Measurements from ENCODE around the gene NUS1. TPM values are rescaled to one million over a fixed set of nuclear protein-coding genes. Genes with fewer than 3 reads are reported as not detected.
"Not testable (repeated sequence)": the region's sequence is repeated elsewhere in the genome, so short reads cannot be mapped to it uniquely, and the experiment has no call there.

The NUS1 gene
- total RNA-seq, 4 donors from 2014 or later, result 6.8 to 12.9 (median 10.2) TPM

- intact Hi-C loops (cut with DNase I; ENCODE audit: low total_unique reads), result no loop called here
These were observed 2.4 kb downstream of the NUS1 start for GRCh38 chr6:117677553-117678141.

GRCh38 chr6:117681162-117681741, 6.0 kb downstream of the NUS1 start:
- 52 to 85% methylated on average over 3 of the region's 3 CpGs for WGBS, 2 donors

More at GRCh38 chr6:117677553-117678141, 2.4 kb downstream of the NUS1 start:
- DNase-seq (ENCODE audit: low spot score in 2 of 2), result no peak
- H3K4me3 ChIP-seq (ENCODE audit: low read depth, poor library complexity, severe bottlenecking), result no peak overlapping the region
- WGBS, 2 donors, result 43% methylated on average over 5 of the region's 5 CpGs
- TF ChIP-seq CTCF (IDR thresholded peaks at IDR 0.05), result no peak
- no peak for TF ChIP-seq POLR2A (IDR thresholded peaks at IDR 0.05)

GRCh38 chr6:117684749-117685148, 9.5 kb downstream of the NUS1 start:
- no peak overlapping the region for H3K4me3 ChIP-seq (ENCODE audit: low read depth, poor library complexity, severe bottlenecking)
- TF ChIP-seq POLR2A (IDR thresholded peaks at IDR 0.05), result no peak
- TF ChIP-seq CTCF (IDR thresholded peaks at IDR 0.05), result no peak
- intact Hi-C loops (cut with DNase I; ENCODE audit: low total_unique reads), result no loop called here
- WGBS, 2 donors, result 91 to 97% methylated on average over 1 of the region's 1 CpG
- no peak for DNase-seq (ENCODE audit: low spot score in 2 of 2)

More at GRCh38 chr6:117681162-117681741, 6.0 kb downstream of the NUS1 start:
- intact Hi-C loops (cut with DNase I; ENCODE audit: low total_unique reads), result no loop called here
- DNase-seq (ENCODE audit: low spot score in 2 of 2), result no peak
- no peak for TF ChIP-seq CTCF (IDR thresholded peaks at IDR 0.05)
- TF ChIP-seq POLR2A (IDR thresholded peaks at IDR 0.05), result no peak
- no peak overlapping the region for H3K4me3 ChIP-seq (ENCODE audit: low read depth, poor library complexity, severe bottlenecking)

GRCh38 chr6:117685359-117685758, 10.1 kb downstream of the NUS1 start:
- intact Hi-C loops (cut with DNase I; ENCODE audit: low total_unique reads), result no loop called here
- 94 to 95% methylated on average over 2 of the region's 2 CpGs for WGBS, 2 donors
- no peak overlapping the region for H3K4me3 ChIP-seq (ENCODE audit: low read depth, poor library complexity, severe bottlenecking)
- DNase-seq (ENCODE audit: low spot score in 2 of 2), result no peak
- no peak for TF ChIP-seq CTCF (IDR thresholded peaks at IDR 0.05)
- TF ChIP-seq POLR2A (IDR thresholded peaks at IDR 0.05), result no peak

GRCh38 chr6:117687021-117687648, 11.9 kb downstream of the NUS1 start:
- intact Hi-C loops (cut with DNase I; ENCODE audit: low total_unique reads), result no loop called here
- 76 to 84% methylated on average over 1 of the region's 1 CpG for WGBS, 2 donors
- H3K4me3 ChIP-seq (ENCODE audit: low read depth, poor library complexity, severe bottlenecking), result no peak overlapping the region
- no peak for DNase-seq (ENCODE audit: low spot score in 2 of 2)
- TF ChIP-seq POLR2A (IDR thresholded peaks at IDR 0.05) (no peak), CTCF (IDR thresholded peaks at IDR 0.05) (no peak)

- WGBS, 2 donors, result 98 to 99% methylated on average over 4 of the region's 4 CpGs
- intact Hi-C loops (cut with DNase I; ENCODE audit: low total_unique reads); DNase-seq (ENCODE audit: low spot score in 2 of 2); H3K4me3 ChIP-seq (ENCODE audit: low read depth, poor library complexity, severe bottlenecking): not testable (repeated sequence)
These were observed 14.3 kb downstream of the NUS1 start for GRCh38 chr6:117689584-117689983.
